NCI-H2081 (cell line): ENCODE measurements around the gene TNIK.

Source experiments
- DNase-seq, 2 experiments: peaks; one replicate each; lab custom pipeline; 2025; lab: John Stamatoyannopoulos, UW

The TNIK gene

DNA sequence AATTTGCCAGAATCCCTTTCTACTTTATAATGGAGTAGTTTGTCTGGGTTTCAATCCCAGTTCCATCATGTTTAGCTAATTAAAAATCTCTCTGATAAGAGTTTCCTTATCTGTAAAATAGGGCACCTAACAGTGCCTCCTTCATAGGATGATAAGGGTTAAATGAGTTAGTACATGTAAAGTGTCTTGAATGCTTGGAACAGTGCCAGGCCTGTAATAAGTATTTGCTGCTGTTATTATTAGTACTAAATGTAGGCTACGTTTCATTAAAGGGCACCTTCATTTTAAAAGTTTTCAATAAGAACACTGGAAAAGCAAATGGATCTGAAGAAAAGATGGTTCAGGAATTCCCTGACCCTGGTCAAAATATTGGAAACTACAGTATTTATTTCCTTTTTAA, 421.9 kb downstream of the TNIK start:
- no peak for DNase-seq

DNA sequence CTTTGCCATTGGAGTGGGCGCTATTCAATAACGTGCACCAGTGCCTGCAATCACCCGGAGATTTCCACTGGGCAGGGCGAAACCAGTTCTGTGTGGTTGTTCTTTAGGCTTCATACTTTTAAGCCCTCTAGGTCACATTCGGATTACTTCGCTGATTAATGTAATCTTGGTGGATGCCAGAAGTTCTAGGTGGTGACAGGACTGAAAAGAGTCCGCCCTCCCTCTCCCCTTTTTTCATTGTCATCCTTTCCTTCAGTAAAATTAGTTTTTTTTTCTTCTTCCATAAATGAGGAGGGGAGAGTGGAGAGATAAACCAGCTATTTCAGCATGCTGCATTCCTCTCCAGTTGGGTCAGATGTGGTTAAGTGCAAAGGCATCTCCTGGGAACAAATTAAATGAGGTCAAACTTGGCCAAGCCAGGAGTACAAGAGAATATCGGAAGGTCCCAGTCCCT, 431.4 kb downstream of the TNIK start:
- DNase-seq = no peak

DNA sequence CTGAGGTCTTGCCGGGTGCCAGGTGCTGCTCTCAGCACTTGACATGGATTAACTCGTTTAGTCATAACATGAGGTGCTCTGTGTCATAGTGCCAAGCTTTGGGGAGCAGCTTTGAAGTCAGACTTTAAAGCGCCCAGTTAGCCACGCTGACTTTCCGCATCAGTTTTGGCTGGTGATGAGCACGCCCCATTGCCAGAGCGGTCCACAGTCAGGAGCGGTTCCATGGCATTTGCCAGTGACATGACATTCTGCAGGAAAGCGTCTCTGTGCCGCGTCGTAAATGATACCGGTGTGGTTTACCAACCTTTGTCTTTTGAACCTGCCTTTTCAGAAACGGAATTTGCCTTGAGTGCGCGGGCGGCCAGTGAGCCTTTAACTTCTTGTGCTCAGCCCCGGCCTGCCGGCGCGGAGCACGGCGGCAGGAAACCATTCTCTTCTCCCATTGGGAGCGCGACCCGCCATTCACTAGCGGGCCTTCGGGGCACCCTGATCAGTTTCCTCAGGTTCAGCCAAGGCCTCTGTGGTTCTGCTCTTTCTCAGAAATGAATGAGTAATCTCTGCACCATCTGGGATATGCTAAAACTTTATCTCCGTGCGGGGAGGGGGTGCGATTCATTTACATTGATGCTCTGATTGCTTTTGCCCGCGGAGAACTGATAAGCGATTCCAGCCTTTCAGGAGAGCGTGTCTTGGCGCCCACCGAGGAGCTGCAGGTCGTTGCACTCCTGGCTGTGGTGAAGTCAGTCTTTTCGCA, 432.0 kb downstream of the TNIK start:
- DNase-seq = no peak

DNA sequence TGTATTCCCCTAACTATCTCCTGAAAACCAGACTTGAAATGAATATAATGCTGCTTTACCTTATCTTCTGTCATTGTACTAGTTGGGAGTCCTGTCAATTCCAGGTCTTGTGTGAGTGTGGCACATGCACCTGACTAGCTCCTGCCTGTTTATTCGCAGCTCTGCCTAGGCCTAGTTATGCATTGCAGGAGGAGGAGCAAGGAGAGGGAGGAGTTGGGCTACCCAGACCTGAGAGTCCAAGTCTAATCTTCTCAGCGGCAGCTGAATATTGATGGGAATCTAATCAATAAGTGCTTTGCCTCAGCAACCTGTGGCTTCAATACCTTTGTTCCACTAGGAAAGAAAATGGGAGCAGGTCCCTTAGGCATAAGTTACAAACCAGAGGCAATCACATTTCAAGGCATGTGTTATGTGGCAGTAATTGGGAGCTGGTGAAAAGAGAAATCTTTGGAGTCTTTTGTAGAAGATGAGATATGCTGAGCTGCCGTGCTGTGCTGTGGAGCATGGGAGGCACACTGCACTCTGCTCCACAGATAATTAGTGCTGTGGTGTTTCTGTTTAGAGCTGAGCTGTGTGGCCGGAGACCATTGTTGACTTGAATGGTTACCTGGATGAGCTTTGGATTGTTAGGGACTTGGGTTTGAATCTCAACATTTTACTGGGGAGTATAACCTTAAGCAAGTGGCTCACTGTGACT, 433.5 kb downstream of the TNIK start, which contains the start of gene SLC2A2:
TSS of gene SLC2A2 (minus strand) at position 124 of the 697 bp plus-strand sequence. CDS start at position 74, 50 bp downstream.
- DNase-seq = no peak

DNA sequence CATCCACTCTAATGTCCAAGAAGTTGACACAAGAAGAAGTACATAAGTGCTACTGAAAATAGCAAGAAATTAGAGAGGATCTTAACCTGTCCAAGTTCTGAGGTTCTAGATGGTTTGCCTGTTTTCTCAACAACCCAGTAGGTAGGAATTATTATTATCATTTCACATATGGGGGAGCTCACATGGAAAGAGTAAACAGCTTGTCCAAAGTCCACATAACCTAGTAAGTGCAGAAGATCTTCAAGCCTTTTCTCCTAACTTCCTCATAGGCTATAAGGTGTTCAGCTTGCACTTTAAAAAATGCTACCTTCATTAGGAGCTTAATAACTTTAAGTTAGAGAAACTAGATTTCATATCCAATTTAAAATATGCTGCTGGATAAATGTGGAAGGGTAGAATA, 436.6 kb downstream of the TNIK start:
- no peak for DNase-seq

DNA sequence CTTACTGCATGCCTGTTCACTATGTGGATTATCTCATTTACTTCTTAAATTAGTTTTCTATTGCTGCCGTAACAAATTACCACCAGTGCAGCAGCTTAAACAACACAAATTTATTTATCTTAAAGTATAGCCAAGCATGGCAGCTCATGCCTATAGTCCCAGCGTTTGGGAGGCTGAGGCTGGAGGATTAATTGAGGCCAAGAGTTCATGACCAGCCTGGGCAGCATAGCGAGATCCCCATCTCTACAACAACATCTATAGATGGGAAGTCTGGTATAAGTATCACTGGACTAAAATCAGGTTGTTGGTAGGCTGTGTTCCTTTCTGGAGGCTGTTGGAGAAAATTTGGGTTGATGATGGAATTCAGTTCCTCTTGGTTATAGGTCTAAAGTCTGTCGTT, 438.8 kb downstream of the TNIK start:
- DNase-seq = no peak

DNA sequence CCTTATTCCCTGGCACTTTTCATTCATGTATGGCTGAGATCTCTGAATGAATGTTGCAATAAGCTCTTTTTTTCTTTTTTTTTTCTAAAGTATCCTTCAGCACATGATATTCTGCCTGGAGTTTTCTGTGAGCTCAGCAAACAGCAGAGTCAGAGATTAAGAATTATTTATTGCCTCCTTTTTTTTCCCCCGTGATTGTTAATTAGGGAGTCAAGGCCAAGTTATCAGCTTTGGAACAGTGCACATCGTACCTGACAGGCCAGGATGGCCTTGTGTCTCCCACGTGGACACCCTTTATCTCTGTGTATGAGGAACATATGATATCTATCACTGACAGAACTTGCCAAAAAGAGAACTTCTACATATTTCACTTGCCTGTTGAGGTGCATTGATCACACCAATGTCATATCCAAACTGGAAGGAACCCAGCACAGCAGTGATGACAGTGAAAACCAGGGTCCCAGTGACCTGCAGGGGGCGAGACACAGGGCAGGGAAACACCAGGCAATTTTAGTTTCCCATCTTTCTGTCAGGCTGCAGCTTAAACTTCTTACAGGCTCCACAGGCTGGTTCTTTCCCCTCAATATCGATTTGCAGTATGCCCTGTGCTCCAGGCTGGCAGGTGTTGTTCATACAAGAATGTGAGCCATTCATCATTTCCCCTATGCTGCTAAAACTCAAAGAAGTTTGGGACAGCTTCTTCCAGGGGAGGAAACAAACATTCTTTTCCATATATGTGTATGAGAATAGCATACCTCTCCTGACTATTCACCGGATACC, 441.9 kb downstream of the TNIK start:
- DNase-seq = no peak

DNA sequence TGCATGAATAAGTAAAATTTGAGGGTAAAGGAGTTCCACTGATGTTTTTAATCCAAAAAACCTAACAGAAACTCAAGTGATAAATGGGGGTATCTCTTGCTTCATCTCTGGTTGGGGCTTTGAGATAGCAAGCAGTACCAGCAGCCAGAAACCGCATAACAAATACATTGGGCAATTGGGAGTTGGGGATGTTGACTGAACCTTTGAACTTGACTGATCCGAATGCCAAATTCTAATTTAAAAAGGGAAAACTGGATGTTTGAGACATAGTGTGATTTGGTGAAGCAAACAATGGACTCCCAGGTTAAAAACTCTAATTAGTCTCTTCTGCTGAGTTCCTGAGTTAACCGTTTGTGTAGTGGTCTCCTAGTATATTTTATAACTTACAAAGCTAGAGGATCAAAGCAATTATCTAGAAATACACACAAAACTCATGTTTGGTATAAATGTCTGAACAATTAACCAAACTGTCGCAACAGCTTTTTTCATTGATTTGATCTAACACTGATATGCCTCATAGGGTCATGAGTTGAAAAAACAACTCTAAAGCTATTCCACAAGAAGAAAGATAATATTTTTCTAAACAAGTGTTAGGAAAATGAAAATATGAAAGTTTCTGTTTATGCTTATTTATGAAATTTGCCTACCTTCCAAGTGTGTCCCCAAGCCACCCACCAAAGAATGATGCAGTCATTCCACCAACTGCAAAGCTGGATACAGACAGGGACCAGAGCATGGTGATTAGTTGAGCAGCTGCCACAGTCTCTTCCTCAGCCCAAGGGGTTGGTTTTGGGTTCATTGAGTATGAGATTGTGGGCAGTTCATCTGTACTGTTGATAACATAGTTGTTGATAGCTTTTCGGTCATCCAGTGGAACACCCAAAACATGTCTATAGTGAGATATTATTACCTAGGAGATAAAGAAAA, 446.1 kb downstream of the TNIK start:
- DNase-seq = no peak

DNA sequence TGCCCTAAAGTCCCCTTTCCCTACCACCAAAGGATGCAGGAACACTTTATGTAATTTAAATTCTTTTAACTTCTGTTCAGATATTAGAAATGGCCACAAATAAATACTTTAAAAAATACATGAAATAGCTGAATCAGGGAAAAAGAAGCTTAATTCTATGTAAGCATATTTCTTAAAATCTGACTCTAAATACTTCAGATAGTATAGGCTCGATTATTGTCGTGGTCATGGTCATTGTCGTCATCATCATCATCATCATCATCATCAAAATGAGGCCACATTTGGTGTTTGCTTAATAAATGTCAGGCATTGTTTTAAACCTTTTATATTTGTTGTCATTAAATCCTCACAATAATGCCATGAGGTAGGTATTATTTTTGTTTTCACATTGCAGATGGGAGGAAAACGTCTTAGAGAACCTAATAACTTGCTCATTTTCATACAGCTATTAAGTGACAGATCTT, 448.3 kb downstream of the TNIK start:
- DNase-seq = no peak
